OCI-LY3 (cell line): Measurements from ENCODE around the gene HCN2.

Source experiments
- EZH2phosphoT487 ChIP-seq: fragments of 200-600 bp; shearing (Covaris generic); IDR thresholded peaks from 2 replicates; pipeline ENCODE4 v1.6.1; 2018; ENCODE audit warnings: antibody characterized with exemption, mixed run types, low read depth
- TF ChIP-seq, protein P1 (sequence below): fragments of 200-600, 300-600 bp; sonication (generic); IDR thresholded peaks from 2 replicates; pipeline ENCODE4 v1.5.1; 2014; ENCODE audit warnings: antibody characterized with exemption, low read length, low read depth

DNA sequence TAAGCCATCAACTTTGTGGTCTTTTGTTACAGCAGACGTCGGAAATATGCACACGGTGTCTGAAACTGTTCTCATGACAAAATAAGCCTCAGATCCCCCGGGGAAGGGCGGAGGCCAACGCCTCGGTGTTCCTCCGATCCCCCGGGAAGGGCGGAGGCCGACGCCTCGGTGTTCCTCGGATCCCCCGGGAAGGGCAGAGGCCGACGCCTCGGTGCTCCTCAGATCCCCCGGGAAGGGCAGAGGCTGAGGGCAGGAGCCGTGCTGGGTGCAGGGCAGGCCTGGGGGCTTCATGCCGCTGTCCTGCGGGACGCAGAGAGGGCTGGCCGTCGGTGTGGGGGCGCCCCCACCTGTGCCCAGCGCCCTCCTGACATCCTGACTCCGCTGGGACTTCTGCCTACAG lies 54.7 kb downstream of the HCN2 start:
- TF ChIP-seq, protein P1, sequence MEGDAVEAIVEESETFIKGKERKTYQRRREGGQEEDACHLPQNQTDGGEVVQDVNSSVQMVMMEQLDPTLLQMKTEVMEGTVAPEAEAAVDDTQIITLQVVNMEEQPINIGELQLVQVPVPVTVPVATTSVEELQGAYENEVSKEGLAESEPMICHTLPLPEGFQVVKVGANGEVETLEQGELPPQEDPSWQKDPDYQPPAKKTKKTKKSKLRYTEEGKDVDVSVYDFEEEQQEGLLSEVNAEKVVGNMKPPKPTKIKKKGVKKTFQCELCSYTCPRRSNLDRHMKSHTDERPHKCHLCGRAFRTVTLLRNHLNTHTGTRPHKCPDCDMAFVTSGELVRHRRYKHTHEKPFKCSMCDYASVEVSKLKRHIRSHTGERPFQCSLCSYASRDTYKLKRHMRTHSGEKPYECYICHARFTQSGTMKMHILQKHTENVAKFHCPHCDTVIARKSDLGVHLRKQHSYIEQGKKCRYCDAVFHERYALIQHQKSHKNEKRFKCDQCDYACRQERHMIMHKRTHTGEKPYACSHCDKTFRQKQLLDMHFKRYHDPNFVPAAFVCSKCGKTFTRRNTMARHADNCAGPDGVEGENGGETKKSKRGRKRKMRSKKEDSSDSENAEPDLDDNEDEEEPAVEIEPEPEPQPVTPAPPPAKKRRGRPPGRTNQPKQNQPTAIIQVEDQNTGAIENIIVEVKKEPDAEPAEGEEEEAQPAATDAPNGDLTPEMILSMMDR, result no peak
- no peak for TF ChIP-seq EZH2phosphoT487
